SH-SY5Y (cell line): ENCODE data around the gene ACAD8.

ENCODE experiments used
- GATA2 ChIP-seq: IDR thresholded peaks from 2 replicates; pipeline ENCODE4 v1.6.1; 2011; ENCODE audit warnings: mild to moderate bottlenecking, low read depth, low read length
- GATA3 ChIP-seq: IDR thresholded peaks from 2 replicates; pipeline ENCODE4 v1.6.1; 2011; ENCODE audit warnings: low read depth, mild to moderate bottlenecking, low read length, moderate library complexity

The ACAD8 gene

GRCh38 chr11:134289167-134289566, 35.8 kb downstream of the ACAD8 start:
- no peak for TF ChIP-seq GATA3

GRCh38 chr11:134289789-134290188, 36.4 kb downstream of the ACAD8 start:
- no peak for TF ChIP-seq GATA3
- TF ChIP-seq GATA2, result no peak

GRCh38 chr11:134290646-134291045, 37.3 kb downstream of the ACAD8 start:
- TF ChIP-seq GATA2 (no peak), GATA3 (no peak)

- TF ChIP-seq GATA2 (no peak), GATA3 (no peak)
Measured at GRCh38 chr11:134291196-134291595, 37.8 kb downstream of the ACAD8 start.

DNA sequence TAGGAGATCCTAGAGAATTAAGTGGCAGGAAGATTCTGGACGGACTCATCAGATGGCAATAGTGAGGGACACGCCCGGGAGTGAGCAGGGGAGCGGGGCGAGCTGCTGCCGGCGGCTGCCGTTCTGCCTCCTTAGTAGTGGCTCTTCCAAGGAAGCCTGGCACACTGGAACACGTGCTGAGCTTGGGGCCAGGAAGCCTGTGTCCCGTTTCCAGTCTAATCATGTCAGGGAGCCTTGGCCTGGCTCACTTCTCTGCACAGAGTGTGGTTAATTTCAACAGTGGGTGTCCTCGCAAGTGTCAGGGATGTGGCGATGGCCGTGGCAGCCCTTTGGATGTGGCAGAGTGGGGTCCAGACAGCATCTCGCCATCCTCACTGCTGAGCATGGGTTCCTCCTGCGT, 39.3 kb downstream of the ACAD8 start:
- no peak for TF ChIP-seq GATA2
- TF ChIP-seq GATA3, result no peak

DNA sequence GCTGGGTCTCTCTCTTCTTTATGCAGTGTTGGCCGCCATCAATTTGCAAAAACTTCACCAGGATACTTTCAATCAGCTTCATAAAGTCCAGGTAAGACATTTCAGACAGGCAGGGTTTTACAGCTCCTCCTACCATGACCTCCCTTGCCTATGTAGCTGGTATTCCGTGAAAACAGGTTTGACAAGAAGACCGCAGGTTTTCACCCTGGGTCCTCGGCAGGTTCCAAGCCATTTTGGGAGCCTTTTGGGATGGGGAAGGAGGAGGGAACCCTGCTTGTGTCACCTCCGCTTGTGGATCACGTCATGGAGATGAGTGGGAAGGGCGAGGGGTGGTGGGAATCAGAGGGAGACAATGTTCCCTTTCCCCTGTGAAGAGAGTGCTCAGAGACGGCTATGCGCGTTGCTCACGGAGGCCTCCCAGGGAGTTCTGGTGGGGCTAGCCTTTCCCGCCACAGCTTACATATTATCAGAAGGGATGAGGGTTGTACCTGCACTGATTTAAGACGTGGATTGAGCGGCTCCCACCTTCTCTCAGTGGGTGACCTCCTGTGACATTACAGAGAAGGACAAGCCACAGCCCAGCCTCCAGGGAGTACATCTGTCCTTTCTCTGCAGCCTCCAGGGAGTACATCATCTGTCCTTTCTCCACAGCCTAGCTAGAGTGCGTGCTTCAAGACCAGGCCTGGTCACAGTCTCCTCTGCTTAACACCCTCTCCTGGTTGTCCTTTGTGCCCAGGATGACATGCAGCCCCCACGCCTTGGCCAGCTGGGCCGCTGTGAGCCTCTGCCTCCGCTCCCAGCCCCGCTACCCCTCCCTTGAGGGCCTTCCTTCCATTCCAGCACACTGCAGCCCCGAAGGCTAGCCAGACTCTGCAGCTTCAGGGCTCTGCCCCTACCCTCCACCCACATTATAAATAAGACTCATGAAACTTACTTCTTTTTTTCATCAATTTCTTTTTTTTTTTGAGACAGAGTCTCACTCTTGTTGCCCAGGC, 40.0 kb downstream of the ACAD8 start:
- TF ChIP-seq GATA3, result no peak
- TF ChIP-seq GATA2, result no peak

DNA sequence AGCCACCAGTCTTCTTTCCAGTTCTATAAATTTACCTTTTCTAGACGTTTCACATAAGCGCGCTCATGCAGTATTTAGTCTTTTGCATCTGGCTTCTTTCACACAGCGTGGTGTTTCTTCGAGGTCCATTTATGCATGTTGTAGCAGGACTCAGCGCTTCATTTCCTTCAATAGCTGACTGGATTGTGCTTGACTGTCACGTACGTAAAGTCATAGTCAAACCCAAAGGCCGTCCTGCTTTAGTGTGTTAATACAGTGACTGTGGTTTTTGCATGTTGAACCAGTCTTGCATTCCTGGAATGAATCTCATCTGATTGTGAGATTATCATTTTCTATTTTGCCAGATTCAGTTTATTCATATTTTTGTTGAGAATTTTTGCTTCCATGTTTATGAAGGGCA, 41.3 kb downstream of the ACAD8 start:
- TF ChIP-seq GATA3, result no peak
- no peak for TF ChIP-seq GATA2

DNA sequence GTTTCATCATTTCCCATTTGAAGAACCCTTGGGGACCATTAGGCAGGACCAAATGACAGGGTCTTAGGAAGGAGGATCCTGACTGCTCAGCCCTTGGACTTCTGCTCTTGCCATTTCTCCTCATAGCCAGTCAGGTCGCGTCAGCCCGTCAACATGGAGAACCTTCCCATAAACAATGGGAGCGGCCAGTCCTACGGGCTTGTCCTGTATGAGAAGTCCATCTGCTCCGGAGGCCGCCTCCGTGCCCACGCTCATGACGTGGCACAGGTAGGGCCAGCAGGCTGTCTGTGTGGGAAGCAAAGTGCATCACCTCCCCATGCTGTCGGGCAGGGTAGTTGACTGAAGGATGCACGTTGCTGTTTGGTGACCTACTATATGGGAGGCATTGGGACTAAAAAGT, 58.9 kb downstream of the ACAD8 start:
- TF ChIP-seq GATA2, result no peak
- no peak for TF ChIP-seq GATA3

DNA sequence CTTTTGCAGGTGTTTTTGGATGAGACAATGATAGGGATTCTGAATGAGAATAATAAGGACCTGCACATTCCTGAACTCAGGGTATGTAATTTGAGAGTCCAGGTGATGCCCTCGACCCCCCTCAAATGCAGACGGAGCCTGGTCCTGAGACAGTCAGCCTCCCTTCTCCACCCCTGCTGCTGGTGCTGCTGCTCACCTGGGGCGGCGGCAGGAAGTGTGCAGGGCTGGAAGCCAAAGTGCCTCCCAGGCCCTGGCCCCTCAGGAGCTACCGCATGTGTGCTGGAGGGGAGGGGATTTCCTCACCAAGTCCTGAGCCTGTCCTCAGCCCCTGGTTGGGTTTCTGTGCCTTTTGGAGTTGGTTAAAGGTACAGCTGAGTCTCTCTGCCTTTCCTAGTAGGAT, 59.4 kb downstream of the ACAD8 start:
- TF ChIP-seq GATA3 (no peak), GATA2 (no peak)

GRCh38 chr11:134313379-134313778, 60.0 kb downstream of the ACAD8 start:
- TF ChIP-seq GATA2 (no peak), GATA3 (no peak)

DNA sequence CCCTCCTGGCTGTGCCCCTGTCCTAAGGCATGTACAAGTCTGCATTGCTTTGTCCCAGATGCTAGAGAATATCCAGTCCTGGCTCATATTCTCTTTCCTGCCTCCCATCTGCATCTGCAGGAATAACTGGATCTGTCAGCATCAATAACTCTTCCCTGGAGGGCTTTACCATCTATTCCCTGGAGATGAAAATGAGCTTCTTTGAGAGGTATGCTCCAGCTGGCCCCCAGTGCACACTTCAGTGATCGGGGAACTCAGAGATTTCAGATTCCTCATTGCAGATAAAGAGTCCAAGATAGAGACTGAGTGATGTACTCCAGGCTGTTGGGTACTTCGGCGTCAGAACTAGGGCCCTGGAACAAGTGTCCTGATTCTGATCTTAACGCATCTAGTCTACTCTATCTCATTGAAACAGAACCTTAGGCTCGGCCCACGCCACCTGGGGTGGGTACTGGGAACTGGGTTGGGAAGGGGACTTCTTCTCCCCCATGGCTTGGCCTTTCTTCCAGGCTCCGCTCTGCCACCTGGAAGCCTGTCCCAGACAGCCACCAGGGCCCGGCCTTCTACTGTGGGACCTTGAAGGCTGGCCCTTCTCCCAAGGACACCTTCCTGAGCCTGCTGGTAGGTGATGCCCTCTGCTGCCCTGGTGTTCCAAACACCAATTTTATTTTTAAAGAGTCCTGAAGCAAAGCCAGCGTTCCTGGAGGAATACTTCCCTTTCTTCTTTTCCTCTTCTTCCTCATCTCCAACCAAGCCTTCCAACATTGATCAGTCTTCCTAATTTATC, 60.6 kb downstream of the ACAD8 start:
- TF ChIP-seq GATA3, result no peak
- no peak; the same call in 1 of the 2 replicates for TF ChIP-seq GATA2
